PC-9 (cell line): ENCODE measurements around the gene SLC39A13.

ENCODE experiments used
- EZH2 ChIP-seq: fragments of 200-600 bp; sonication (generic); IDR thresholded peaks from 2 replicates; pipeline ENCODE4 v1.8.0; 2017; ENCODE audit warnings: antibody characterized with exemption, low read depth
- TF ChIP-seq, protein P1 (sequence below): fragments of 200-600 bp; sonication (generic); conservative IDR thresholded peaks from 2 replicates; pipeline ENCODE4 v1.6.1; 2017; ENCODE audit warnings: mixed run types, antibody characterized with exemption, mild to moderate bottlenecking, moderate library complexity

GRCh38 chr11:47375546-47376085 lies 32.8 kb upstream of the SLC39A13 start:
- TF ChIP-seq, protein P1, sequence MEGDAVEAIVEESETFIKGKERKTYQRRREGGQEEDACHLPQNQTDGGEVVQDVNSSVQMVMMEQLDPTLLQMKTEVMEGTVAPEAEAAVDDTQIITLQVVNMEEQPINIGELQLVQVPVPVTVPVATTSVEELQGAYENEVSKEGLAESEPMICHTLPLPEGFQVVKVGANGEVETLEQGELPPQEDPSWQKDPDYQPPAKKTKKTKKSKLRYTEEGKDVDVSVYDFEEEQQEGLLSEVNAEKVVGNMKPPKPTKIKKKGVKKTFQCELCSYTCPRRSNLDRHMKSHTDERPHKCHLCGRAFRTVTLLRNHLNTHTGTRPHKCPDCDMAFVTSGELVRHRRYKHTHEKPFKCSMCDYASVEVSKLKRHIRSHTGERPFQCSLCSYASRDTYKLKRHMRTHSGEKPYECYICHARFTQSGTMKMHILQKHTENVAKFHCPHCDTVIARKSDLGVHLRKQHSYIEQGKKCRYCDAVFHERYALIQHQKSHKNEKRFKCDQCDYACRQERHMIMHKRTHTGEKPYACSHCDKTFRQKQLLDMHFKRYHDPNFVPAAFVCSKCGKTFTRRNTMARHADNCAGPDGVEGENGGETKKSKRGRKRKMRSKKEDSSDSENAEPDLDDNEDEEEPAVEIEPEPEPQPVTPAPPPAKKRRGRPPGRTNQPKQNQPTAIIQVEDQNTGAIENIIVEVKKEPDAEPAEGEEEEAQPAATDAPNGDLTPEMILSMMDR: no peak
- no peak for TF ChIP-seq EZH2
